ENCODE data around the gene DOCK6. TPM values are rescaled to one million over a fixed set of nuclear protein-coding genes. Genes with fewer than 3 reads are reported as not detected.

The DOCK6 gene
- total RNA-seq, 1 donor from 2014 or later = 342 TPM

- no peak for DNase-seq (ENCODE audit: extremely low read depth, low read depth, low spot score)
Measured at GRCh38 chr19:11251217-11251616, 11.1 kb downstream of the DOCK6 start.

- DNase-seq (ENCODE audit: extremely low read depth, low read depth, low spot score) = no peak
Measured at GRCh38 chr19:11248852-11249251, 13.5 kb downstream of the DOCK6 start.

- no peak for DNase-seq (ENCODE audit: extremely low read depth, low read depth, low spot score)
Measured at GRCh38 chr19:11247934-11248333, 14.4 kb downstream of the DOCK6 start.

- no peak for DNase-seq (ENCODE audit: extremely low read depth, low read depth, low spot score)
Measured at GRCh38 chr19:11247391-11247790, 14.9 kb downstream of the DOCK6 start.

GRCh38 chr19:11246941-11247340 lies 15.4 kb downstream of the DOCK6 start:
- no peak for DNase-seq (ENCODE audit: extremely low read depth, low read depth, low spot score)

GRCh38 chr19:11244846-11245589 lies 17.3 kb downstream of the DOCK6 start:
- no peak for DNase-seq (ENCODE audit: extremely low read depth, low read depth, low spot score)

GRCh38 chr19:11243798-11244169 lies 18.5 kb downstream of the DOCK6 start:
- no peak for DNase-seq (ENCODE audit: extremely low read depth, low read depth, low spot score)

- no peak for DNase-seq (ENCODE audit: extremely low read depth, low read depth, low spot score)
Measured at GRCh38 chr19:11242864-11243797, 19.2 kb downstream of the DOCK6 start.

- DNase-seq (ENCODE audit: extremely low read depth, low read depth, low spot score) = no peak
Measured at GRCh38 chr19:11242025-11242424, 20.3 kb downstream of the DOCK6 start.

GRCh38 chr19:11240008-11240444 lies 22.3 kb downstream of the DOCK6 start:
- DNase-seq (ENCODE audit: extremely low read depth, low read depth, low spot score) = no peak

- DNase-seq (ENCODE audit: extremely low read depth, low read depth, low spot score) = no peak
Measured at GRCh38 chr19:11239377-11240000, 22.8 kb downstream of the DOCK6 start, which contains the start of gene ANGPTL8. Gene ANGPTL8, plus strand, starts transcription at chr19:11239619. Its CDS starts 19 bp downstream, at chr19:11239638.

- DNase-seq (ENCODE audit: extremely low read depth, low read depth, low spot score) = no peak
Measured at GRCh38 chr19:11238781-11239376, 23.4 kb downstream of the DOCK6 start.

GRCh38 chr19:11238041-11238440 lies 24.3 kb downstream of the DOCK6 start:
- no peak for DNase-seq (ENCODE audit: extremely low read depth, low read depth, low spot score)

- no peak for DNase-seq (ENCODE audit: extremely low read depth, low read depth, low spot score)
Measured at GRCh38 chr19:11237321-11237720, 25.0 kb downstream of the DOCK6 start.

GRCh38 chr19:11236324-11237301 lies 25.7 kb downstream of the DOCK6 start:
- DNase-seq (ENCODE audit: extremely low read depth, low read depth, low spot score) = no peak

GRCh38 chr19:11234486-11235075 lies 27.7 kb downstream of the DOCK6 start:
- no peak for DNase-seq (ENCODE audit: extremely low read depth, low read depth, low spot score)

- DNase-seq (ENCODE audit: extremely low read depth, low read depth, low spot score) = no peak
Measured at GRCh38 chr19:11233073-11233472, 29.3 kb downstream of the DOCK6 start.

- no peak for DNase-seq (ENCODE audit: extremely low read depth, low read depth, low spot score)
Measured at GRCh38 chr19:11232555-11232954, 29.8 kb downstream of the DOCK6 start.

Data from glomerular endothelial cell (primary cell).